Ascending aorta (tissue), 2 donors: Measurements from ENCODE around the gene ZNF292. TPM values are rescaled to one million over a fixed set of nuclear protein-coding genes. Genes with fewer than 3 reads are reported as not detected.

Experiments
- DNase-seq, 2 donors: peaks; one replicate each; pipeline ENCODE4 v3.0.0-alpha.2; 2019; ENCODE audit warnings: low spot score in 2 of 2
- H3K27ac ChIP-seq, 2 donors: fragments of 200-600 bp; sonication (generic); one replicate each; pipeline ENCODE4 v1.5.1; 2016 to 2017; ENCODE audit warnings: mild to moderate bottlenecking in 1 of 2
- H3K27me3 ChIP-seq: fragments of 200-600 bp; sonication (generic); one replicate; pipeline ENCODE4 v1.5.1; 2017
- H3K36me3 ChIP-seq, 2 donors: fragments of 200-600 bp; sonication (generic); one replicate each; pipeline ENCODE4 v1.5.1; 2016
- H3K4me1 ChIP-seq, 2 donors: fragments of 200-600 bp; sonication (generic); one replicate each; pipeline ENCODE4 v1.5.1; 2016 to 2017; ENCODE audit warnings: mild to moderate bottlenecking in 1 of 2
- H3K4me3 ChIP-seq, 2 donors: fragments of 200-600 bp; sonication (generic); one replicate each; pipeline ENCODE4 v1.5.1; 2016 to 2017; ENCODE audit warnings: mild to moderate bottlenecking in 1 of 2
- H3K9me3 ChIP-seq, 2 donors: fragments of 200-600 bp; sonication (generic); one replicate each; pipeline ENCODE4 v1.5.1; 2016
- CTCF ChIP-seq, 3 experiments: fragments of 200-600 bp in 2 of 3; fragments of 450-650 bp in 1 of 3; sonication (generic) in 2 of 3; IDR thresholded peaks; one replicate each; pipeline ENCODE4 v1.5.1; 2016 to 2019; ENCODE audit warnings: antibody characterized with exemption in 3 of 3, mild to moderate bottlenecking in 1 of 3, moderate library complexity in 1 of 3
- intact Hi-C: fragments of 100-400 bp; cut with DNase I; formaldehyde crosslinking; loops from one replicate; pipeline ENCODE4 v1.15.1; 2023
- total RNA-seq: library from RNA; depleted of rRNA; stranded (reverse); fragments of >200 nt; gene quantifications from one replicate; pipeline ENCODE4 v1.1.0, GENCODE V29; 2016

The ZNF292 gene
- total RNA-seq, 1 donor from 2014 or later, result 19.1 TPM

DNA sequence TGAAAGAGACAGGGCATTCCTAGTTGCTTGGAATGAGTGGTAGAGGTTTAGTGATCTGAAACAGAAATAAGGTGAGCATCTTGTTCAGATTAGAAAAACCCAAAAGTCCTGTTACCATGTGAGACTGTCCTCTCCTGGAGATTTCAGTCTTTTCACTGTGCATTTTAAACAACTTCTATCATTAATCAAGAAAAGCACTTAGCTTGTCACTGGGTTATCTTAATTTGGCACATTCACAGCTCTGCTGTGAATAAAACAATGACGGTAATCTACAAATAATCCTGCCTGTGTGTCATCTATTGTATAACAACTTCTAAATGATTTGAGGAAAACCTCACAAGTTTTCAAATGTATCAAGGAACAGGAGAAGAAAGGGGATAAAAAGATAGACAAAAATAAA, 157.5 kb downstream of the ZNF292 start:
- no peaks in the 10 kb centered on the region for H3K4me1 ChIP-seq
- no peaks in the 10 kb centered on the region for H3K9me3 ChIP-seq
- no peaks in the 10 kb centered on the region for H3K36me3 ChIP-seq
- intact Hi-C loops, result no loop called here
- DNase-seq, result no peak
- no peaks in the 10 kb centered on the region for H3K27me3 ChIP-seq
- no peak for TF ChIP-seq CTCF (IDR thresholded peaks at IDR 0.05)
- no peak overlapping the region for H3K27ac ChIP-seq
- H3K4me3 ChIP-seq, result no peak overlapping the region

Other genes starting within 250 kb of the ZNF292 start
- gene HTR1E, start 218.0 kb upstream of the ZNF292 start, total RNA-seq, result not detected
- not detected for gene CGA, start 60.5 kb upstream of the ZNF292 start, total RNA-seq
- 2.9 TPM for gene SMIM8, start 167.0 kb downstream of the ZNF292 start, total RNA-seq
- not detected for gene GJB7, start 173.7 kb downstream of the ZNF292 start, total RNA-seq
- gene C6orf163, start 189.2 kb downstream of the ZNF292 start, total RNA-seq, result not detected